ENCODE results near the gene ZPBP. TPM values are rescaled to one million over a fixed set of nuclear protein-coding genes. Genes with fewer than 3 reads are reported as not detected.
"Not testable (repeated sequence)": the region's sequence is repeated elsewhere in the genome, so short reads cannot be mapped to it uniquely, and the experiment has no call there.

ZPBP gene
- total and polyA plus RNA-seq, 4 donors: 0.05 to 0.17 (median 0.14) TPM; not detected in 1

DNA sequence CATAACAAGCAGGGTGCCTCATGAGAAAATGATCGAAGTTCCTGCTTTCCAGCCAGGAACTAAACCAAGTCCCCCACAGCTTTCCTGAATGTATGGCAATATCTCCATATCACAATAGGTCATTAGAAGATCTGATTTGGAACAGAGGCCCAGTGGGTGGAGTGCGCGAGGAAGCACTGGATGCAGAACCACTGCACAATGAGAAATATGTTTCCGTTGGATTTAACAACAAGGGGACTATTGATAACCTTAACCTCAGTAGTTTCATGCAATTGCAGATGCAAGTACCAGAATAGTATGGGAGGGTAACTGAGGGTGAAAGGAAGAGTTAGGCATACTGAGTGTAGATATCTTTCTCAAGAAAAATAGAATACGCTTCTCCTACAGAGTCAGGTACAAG, 45.3 kb downstream of the ZPBP start (continued):
- TF ChIP-seq, protein P1, sequence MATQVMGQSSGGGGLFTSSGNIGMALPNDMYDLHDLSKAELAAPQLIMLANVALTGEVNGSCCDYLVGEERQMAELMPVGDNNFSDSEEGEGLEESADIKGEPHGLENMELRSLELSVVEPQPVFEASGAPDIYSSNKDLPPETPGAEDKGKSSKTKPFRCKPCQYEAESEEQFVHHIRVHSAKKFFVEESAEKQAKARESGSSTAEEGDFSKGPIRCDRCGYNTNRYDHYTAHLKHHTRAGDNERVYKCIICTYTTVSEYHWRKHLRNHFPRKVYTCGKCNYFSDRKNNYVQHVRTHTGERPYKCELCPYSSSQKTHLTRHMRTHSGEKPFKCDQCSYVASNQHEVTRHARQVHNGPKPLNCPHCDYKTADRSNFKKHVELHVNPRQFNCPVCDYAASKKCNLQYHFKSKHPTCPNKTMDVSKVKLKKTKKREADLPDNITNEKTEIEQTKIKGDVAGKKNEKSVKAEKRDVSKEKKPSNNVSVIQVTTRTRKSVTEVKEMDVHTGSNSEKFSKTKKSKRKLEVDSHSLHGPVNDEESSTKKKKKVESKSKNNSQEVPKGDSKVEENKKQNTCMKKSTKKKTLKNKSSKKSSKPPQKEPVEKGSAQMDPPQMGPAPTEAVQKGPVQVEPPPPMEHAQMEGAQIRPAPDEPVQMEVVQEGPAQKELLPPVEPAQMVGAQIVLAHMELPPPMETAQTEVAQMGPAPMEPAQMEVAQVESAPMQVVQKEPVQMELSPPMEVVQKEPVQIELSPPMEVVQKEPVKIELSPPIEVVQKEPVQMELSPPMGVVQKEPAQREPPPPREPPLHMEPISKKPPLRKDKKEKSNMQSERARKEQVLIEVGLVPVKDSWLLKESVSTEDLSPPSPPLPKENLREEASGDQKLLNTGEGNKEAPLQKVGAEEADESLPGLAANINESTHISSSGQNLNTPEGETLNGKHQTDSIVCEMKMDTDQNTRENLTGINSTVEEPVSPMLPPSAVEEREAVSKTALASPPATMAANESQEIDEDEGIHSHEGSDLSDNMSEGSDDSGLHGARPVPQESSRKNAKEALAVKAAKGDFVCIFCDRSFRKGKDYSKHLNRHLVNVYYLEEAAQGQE (IDR thresholded peaks at IDR 0.05): no peak

DNA sequence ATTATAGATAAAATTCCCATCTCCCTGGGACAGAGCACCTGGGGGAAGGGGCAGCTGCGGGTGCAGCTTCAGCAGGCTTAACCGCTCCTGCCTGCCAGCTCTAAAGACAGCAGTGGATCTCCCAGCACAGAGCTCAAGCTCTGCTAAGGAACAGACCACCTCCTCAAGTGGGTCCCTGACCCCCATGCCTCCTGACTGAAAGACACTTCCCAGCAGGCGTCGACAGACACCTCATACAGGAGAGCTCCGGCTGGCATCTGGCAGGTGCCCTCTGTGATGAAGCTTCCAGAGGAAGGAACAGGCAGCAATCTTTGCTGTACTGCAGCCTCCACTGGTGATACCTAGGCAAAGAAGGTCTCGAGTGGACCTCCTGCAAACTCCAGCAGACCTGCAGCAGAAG, 51.9 kb downstream of the ZPBP start:
- H3K4me3 ChIP-seq (ENCODE audit: low read depth in 1 of 3, low read length in 3 of 3); H3K36me3 ChIP-seq (ENCODE audit: control insufficient read depth in 4 of 4, insufficient read depth in 3 of 4, low read depth in 1 of 4, low read length in 3 of 4); H3K9me3 ChIP-seq (ENCODE audit: control insufficient read depth in 4 of 4, low read length in 3 of 4); H3K27ac ChIP-seq (ENCODE audit: low read depth in 1 of 2, low read length in 2 of 2); H3K9ac ChIP-seq (ENCODE audit: low read depth in 1 of 2, low read length in 2 of 2); DNase-seq (ENCODE audit: low spot score); H3K27me3 ChIP-seq (ENCODE audit: control insufficient read depth in 4 of 4, insufficient read depth in 4 of 4, low read length in 3 of 4); H3K4me1 ChIP-seq (ENCODE audit: control insufficient read depth in 4 of 4, insufficient read depth in 4 of 4, low read length in 3 of 4): not testable (repeated sequence)
- 68% methylated on average over 6 of the region's 6 CpGs for WGBS

DNA sequence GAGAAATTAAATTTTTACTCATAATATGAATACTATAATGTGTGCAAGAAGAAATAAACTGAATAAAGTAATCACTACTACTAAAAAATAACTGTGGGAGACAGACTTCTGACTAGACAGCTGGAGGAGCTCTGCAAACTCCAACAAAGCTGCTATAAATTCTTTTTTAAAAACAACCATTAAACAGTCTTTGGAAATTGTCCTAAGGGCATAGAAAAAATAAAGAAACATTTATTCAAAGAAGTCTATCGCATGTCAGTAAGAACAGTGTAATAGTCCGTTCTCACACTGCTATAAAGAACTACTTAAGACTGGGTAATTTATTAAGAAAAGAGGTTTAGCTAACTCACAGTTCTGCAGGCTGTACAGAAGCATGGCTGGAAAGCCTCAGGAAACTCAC, 56.0 kb downstream of the ZPBP start:
- TF ChIP-seq, protein P1 (IDR thresholded peaks at IDR 0.05): no peak
- TF ChIP-seq, protein P2, sequence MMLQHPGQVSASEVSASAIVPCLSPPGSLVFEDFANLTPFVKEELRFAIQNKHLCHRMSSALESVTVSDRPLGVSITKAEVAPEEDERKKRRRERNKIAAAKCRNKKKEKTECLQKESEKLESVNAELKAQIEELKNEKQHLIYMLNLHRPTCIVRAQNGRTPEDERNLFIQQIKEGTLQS (IDR thresholded peaks at IDR 0.05): no peak
- TF ChIP-seq FOXA1 (IDR thresholded peaks at IDR 0.05) (no peak), GABPA (IDR thresholded peaks at IDR 0.05 in 1 of 2, conservative IDR thresholded peaks at IDR 0.05 in 1 of 2) (no peak), EGR1 (IDR thresholded peaks at IDR 0.05; ENCODE audit: low read depth in 2 of 2) (no peak), NR2F2 (IDR thresholded peaks at IDR 0.05) (no peak), SP1 (IDR thresholded peaks at IDR 0.05) (no peak), YY1 (IDR thresholded peaks at IDR 0.05) (no peak), FOXA2 (IDR thresholded peaks at IDR 0.05) (no peak), JUND (IDR thresholded peaks at IDR 0.05) (no peak), TAF1 (conservative IDR thresholded peaks at IDR 0.05) (no peak), HNF4A (conservative IDR thresholded peaks at IDR 0.05) (no peak), HNF4G (IDR thresholded peaks at IDR 0.05) (no peak)
- TF ChIP-seq, protein P3, sequence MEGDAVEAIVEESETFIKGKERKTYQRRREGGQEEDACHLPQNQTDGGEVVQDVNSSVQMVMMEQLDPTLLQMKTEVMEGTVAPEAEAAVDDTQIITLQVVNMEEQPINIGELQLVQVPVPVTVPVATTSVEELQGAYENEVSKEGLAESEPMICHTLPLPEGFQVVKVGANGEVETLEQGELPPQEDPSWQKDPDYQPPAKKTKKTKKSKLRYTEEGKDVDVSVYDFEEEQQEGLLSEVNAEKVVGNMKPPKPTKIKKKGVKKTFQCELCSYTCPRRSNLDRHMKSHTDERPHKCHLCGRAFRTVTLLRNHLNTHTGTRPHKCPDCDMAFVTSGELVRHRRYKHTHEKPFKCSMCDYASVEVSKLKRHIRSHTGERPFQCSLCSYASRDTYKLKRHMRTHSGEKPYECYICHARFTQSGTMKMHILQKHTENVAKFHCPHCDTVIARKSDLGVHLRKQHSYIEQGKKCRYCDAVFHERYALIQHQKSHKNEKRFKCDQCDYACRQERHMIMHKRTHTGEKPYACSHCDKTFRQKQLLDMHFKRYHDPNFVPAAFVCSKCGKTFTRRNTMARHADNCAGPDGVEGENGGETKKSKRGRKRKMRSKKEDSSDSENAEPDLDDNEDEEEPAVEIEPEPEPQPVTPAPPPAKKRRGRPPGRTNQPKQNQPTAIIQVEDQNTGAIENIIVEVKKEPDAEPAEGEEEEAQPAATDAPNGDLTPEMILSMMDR (IDR thresholded peaks at IDR 0.05; ENCODE audit: low read depth, low read length, missing input control): no peak
- TF ChIP-seq, protein P4, sequence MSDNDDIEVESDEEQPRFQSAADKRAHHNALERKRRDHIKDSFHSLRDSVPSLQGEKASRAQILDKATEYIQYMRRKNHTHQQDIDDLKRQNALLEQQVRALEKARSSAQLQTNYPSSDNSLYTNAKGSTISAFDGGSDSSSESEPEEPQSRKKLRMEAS (IDR thresholded peaks at IDR 0.05): no peak
- H3K27me3 ChIP-seq (ENCODE audit: control insufficient read depth in 4 of 4, insufficient read depth in 4 of 4, low read length in 3 of 4): peaks cover 0 to 6% (median 0%) of the 10 kb centered on the region in 4 donors
- WGBS: 85% methylated on average over 2 of the region's 2 CpGs

More for the DNA sequence above, 56.0 kb downstream of the ZPBP start:
- Histone ChIP-seq H3K9me3 (ENCODE audit: control insufficient read depth in 4 of 4, low read length in 3 of 4) (no peaks in the 10 kb centered on the region), H3K27ac (ENCODE audit: low read depth in 1 of 2, low read length in 2 of 2) (no peak overlapping the region), H3K4me1 (ENCODE audit: control insufficient read depth in 4 of 4, insufficient read depth in 4 of 4, low read length in 3 of 4) (no peaks in the 10 kb centered on the region), H3K4me3 (ENCODE audit: low read depth in 1 of 3, low read length in 3 of 3) (no peak overlapping the region), H3K36me3 (ENCODE audit: control insufficient read depth in 4 of 4, insufficient read depth in 3 of 4, low read depth in 1 of 4, low read length in 3 of 4) (no peaks in the 10 kb centered on the region), H3K9ac (ENCODE audit: low read depth in 1 of 2, low read length in 2 of 2) (no peak overlapping the region)
- DNase-seq (ENCODE audit: low spot score): no peak

Measured in liver (tissue), 9 donors.